HepG2 (cell line): ENCODE measurements around the gene MND1. TPM values are rescaled to one million over a fixed set of nuclear protein-coding genes. Genes with fewer than 3 reads are reported as not detected.

Experiments
- ATAC-seq: fragments of 200-7000 bp; cut with Tn5 transposase; 3 replicates; pipeline ENCODE4 v1.9.1; 2020; ENCODE audit warnings: mild to moderate bottlenecking, moderate library complexity
- BruUV-seq: library from RNA; stranded (reverse); fragments of 400-500 nt; replicated peaks from 2 replicates; lab custom pipeline; 2021; lab: Mats Ljungman, UMichigan
- CTCF ChIA-PET: fragments of 300-600 bp; formaldehyde crosslinking; extraction: SDS; loops from one replicate; lab custom pipeline; 2021; ENCODE audit warnings: low total read pairs, inconsistent platforms, low intra/inter-chr PET ratio; lab: Yijun Ruan, JAX
- POLR2A ChIA-PET: fragments of 350-600 bp; sonication (Branson Sonifier 250); formaldehyde crosslinking; loops from one replicate; lab custom pipeline; 2020; ENCODE audit warnings: antibody characterized with exemption, inconsistent platforms; lab: Yijun Ruan, JAX
- DNase-seq: peaks from one replicate; pipeline ENCODE4 v3.0.0-alpha.2; 2015; ENCODE audit warnings: low spot score
- FAIRE-seq: peaks from 3 replicates; lab custom pipeline; 2011; peaks lifted over from hg19 to GRCh38; lab: Jason Lieb, UNC
- H2AFZ ChIP-seq: one replicate; pipeline ENCODE4 v1.6.1; 2011; ENCODE audit warnings: low read length, inconsistent platforms
- H3K27ac ChIP-seq: fragments of 300-600 bp; 3 replicates; pipeline ENCODE4 v1.8.0; 2011; ENCODE audit warnings: mixed run types, mild to moderate bottlenecking, mixed read lengths, low read length, inconsistent platforms; ENCODE audit not compliant: insufficient read depth; ENCODE audit errors: extremely low read length
- H3K27me3 ChIP-seq, 2 experiments: fragments of 200-600 bp in 1 of 2; 2 replicates in 1 of 2; 3 replicates in 1 of 2; pipeline versions ENCODE4 v1.6.0 to v1.8.0; 2011; ENCODE audit warnings: low read length in 2 of 2, mild to moderate bottlenecking in 2 of 2, moderate library complexity in 2 of 2, inconsistent platforms in 1 of 2; ENCODE audit not compliant: insufficient read depth in 2 of 2, control insufficient read depth in 1 of 2
- H3K36me3 ChIP-seq, 2 experiments: fragments of 200-600 bp in 1 of 2; replicated peaks in 1 of 2; 2 replicates in 1 of 2; 3 replicates in 1 of 2; pipeline versions ENCODE4 v1.5.1 to v1.8.0; 2011; ENCODE audit warnings: low read length in 2 of 2, inconsistent platforms in 1 of 2; ENCODE audit not compliant: insufficient read depth in 2 of 2, control insufficient read depth in 1 of 2
- H3K4me1 ChIP-seq: 2 replicates; pipeline ENCODE4 v1.5.1; 2012; ENCODE audit warnings: low read length, inconsistent platforms; ENCODE audit not compliant: insufficient read depth
- H3K4me2 ChIP-seq: 2 replicates; pipeline ENCODE4 v1.6.0; 2011; ENCODE audit warnings: low read depth, low read length, inconsistent platforms
- H3K4me3 ChIP-seq, 3 experiments: fragments of 200-600 bp in 1 of 3; sonication (generic), shearing (Covaris generic) in 1 of 3; replicated peaks in 1 of 3; 2 replicates each; pipeline ENCODE4 v1.5.1; 2011 to 2016; ENCODE audit warnings: low read length in 3 of 3, inconsistent platforms in 2 of 3, low read depth in 2 of 3, mild to moderate bottlenecking in 2 of 3, control low read depth in 1 of 3, mixed read lengths in 1 of 3; ENCODE audit not compliant: insufficient read depth in 1 of 3
- H3K79me2 ChIP-seq: one replicate; pipeline ENCODE4 v1.6.1; 2011; ENCODE audit warnings: low read length, inconsistent platforms; ENCODE audit not compliant: insufficient read depth
- H3K9ac ChIP-seq: 2 replicates; pipeline ENCODE4 v1.6.0; 2011; ENCODE audit warnings: mild to moderate bottlenecking, low read depth, low read length, inconsistent platforms; ENCODE audit not compliant: insufficient read depth
- H3K9me3 ChIP-seq: 2 replicates; pipeline ENCODE4 v1.5.1; 2012; ENCODE audit warnings: mild to moderate bottlenecking, low read length
- H4K20me1 ChIP-seq: 2 replicates; pipeline ENCODE4 v1.6.0; 2011; ENCODE audit warnings: inconsistent platforms, mild to moderate bottlenecking, low read length, moderate library complexity; ENCODE audit not compliant: insufficient read depth
- GPN1 ChIP-seq: sonication (generic); formaldehyde crosslinking; IDR thresholded peaks from 2 replicates; pipeline ENCODE4 v1.5.1; 2020; ENCODE audit warnings: missing genetic modification reagents, borderline replicate concordance
- HHEX ChIP-seq: IDR thresholded peaks from 2 replicates; pipeline ENCODE4 v1.6.1; 2016; ENCODE audit warnings: control low read depth
- ISL2 ChIP-seq: sonication (generic); formaldehyde crosslinking; IDR thresholded peaks from 2 replicates; pipeline ENCODE4 v1.5.0; 2020; ENCODE audit warnings: missing genetic modification reagents
- LCORL ChIP-seq, 2 experiments: fragments of 450-650 bp in 1 of 2; sonication (generic) in 1 of 2; formaldehyde crosslinking in 1 of 2; IDR thresholded peaks; 2 replicates each; pipeline versions ENCODE4 v1.5.0 to v1.6.1; 2017 to 2020; ENCODE audit warnings: antibody characterized with exemption in 1 of 2, missing genetic modification reagents in 1 of 2
- MEF2D ChIP-seq: sonication (generic); formaldehyde crosslinking; IDR thresholded peaks from 2 replicates; pipeline ENCODE4 v1.5.1; 2020; ENCODE audit warnings: mild to moderate bottlenecking, missing genetic modification reagents
- MEIS2 ChIP-seq: sonication (generic); formaldehyde crosslinking; IDR thresholded peaks from 2 replicates; pipeline ENCODE4 v1.9.0; 2021; ENCODE audit warnings: mild to moderate bottlenecking, missing genetic modification reagents
- MLLT10 ChIP-seq: sonication (generic); formaldehyde crosslinking; IDR thresholded peaks from 2 replicates; pipeline ENCODE4 v1.4.0; 2020; ENCODE audit warnings: missing genetic modification reagents
- NR1H2 ChIP-seq: sonication (generic); formaldehyde crosslinking; IDR thresholded peaks from 2 replicates; pipeline ENCODE4 v1.8.1; 2022; ENCODE audit warnings: low read depth, missing genetic modification reagents, borderline replicate concordance
- NR3C1 ChIP-seq: sonication (generic); formaldehyde crosslinking; IDR thresholded peaks from 2 replicates; pipeline ENCODE4 v1.4.0; 2020; ENCODE audit warnings: missing genetic modification reagents
- REPIN1 ChIP-seq: sonication (generic); formaldehyde crosslinking; IDR thresholded peaks from 2 replicates; pipeline ENCODE4 v1.8.0; 2022; ENCODE audit warnings: missing genetic modification reagents, low read depth, mild to moderate bottlenecking, borderline replicate concordance
- RNF2 ChIP-seq: fragments of 450-650 bp; conservative IDR thresholded peaks from 2 replicates; pipeline ENCODE4 v1.6.1; 2016; ENCODE audit warnings: low read depth
- SIX4 ChIP-seq: sonication (generic); formaldehyde crosslinking; IDR thresholded peaks from 2 replicates; pipeline ENCODE4 v1.4.0; 2020; ENCODE audit warnings: missing genetic modification reagents
- SOX5 ChIP-seq: IDR thresholded peaks from 2 replicates; pipeline ENCODE4 v1.6.1; 2016; ENCODE audit warnings: borderline replicate concordance
- TOPORS ChIP-seq: sonication (generic); formaldehyde crosslinking; IDR thresholded peaks from 2 replicates; pipeline ENCODE4 v1.8.0; 2023; ENCODE audit warnings: mild to moderate bottlenecking, missing genetic modification reagents
- YY1 ChIP-seq: IDR thresholded peaks from 2 replicates; pipeline ENCODE4 v1.6.1; 2011; ENCODE audit warnings: low read length, low read depth, moderate library complexity, mild to moderate bottlenecking; ENCODE audit not compliant: insufficient read depth, insufficient replicate concordance
- ZBTB8A ChIP-seq: sonication (generic); formaldehyde crosslinking; IDR thresholded peaks from 2 replicates; pipeline ENCODE4 v1.4.0; 2020; ENCODE audit warnings: mild to moderate bottlenecking, low read depth, missing genetic modification reagents, borderline replicate concordance
- ZFP41 ChIP-seq: sonication (generic); formaldehyde crosslinking; IDR thresholded peaks from 2 replicates; pipeline ENCODE4 v1.4.0; 2020; ENCODE audit warnings: mild to moderate bottlenecking, missing genetic modification reagents, borderline replicate concordance
- ZNF234 ChIP-seq: sonication (generic); formaldehyde crosslinking; conservative IDR thresholded peaks from 2 replicates; pipeline ENCODE4 v1.5.1; 2020; ENCODE audit warnings: mild to moderate bottlenecking, missing genetic modification reagents
- ZNF260 ChIP-seq: sonication (generic); formaldehyde crosslinking; IDR thresholded peaks from 2 replicates; pipeline ENCODE4 v1.4.0; 2020; ENCODE audit warnings: missing genetic modification reagents, low read depth, mild to moderate bottlenecking, borderline replicate concordance
- ZNF678 ChIP-seq: sonication (generic); formaldehyde crosslinking; IDR thresholded peaks from 2 replicates; pipeline ENCODE4 v1.4.0; 2020; ENCODE audit warnings: mild to moderate bottlenecking, missing genetic modification reagents
- WGBS: methylation state at CpG from one replicate; pipeline ENCODE4 v1.1.6; 2017; ENCODE audit warnings: low lambda C conversion rate; 5-methylcytosine and 5-hydroxymethylcytosine counted together
- in situ Hi-C: cut with HindIII; loops from 2 replicates; pipeline ENCODE4 v1.10.0; 2017; ENCODE audit warnings: low pct_unique_long_range_greater_than_20kb; ENCODE audit not compliant: extremely low pct_ligation_motif_present
- intact Hi-C: fragments of 100-400 bp; cut with micrococcal nuclease; formaldehyde crosslinking; loops from one replicate; pipeline ENCODE4 v1.10.0; 2022; ENCODE audit not compliant: unreplicated experiment
- polyA plus RNA-seq, 8 experiments: library from polyadenylated mRNA; depleted of rRNA in 3 of 8; stranded (reverse) in 7 of 8; unstranded in 1 of 8; fragments of >200 nt; fragmentation: Illumina TruSeq in 4 of 8; extraction: Trizol in 4 of 8; gene quantifications; 2 replicates each; pipeline versions ENCODE4 v1.2.1 to v1.2.3, GENCODE V29; 2011 to 2016; ENCODE audit warnings: low read depth in 4 of 8, missing spikeins in 1 of 8, mixed read lengths in 1 of 8; ENCODE audit not compliant: insufficient read depth in 1 of 8
- total RNA-seq, 5 experiments: library from RNA; depleted of rRNA; stranded (reverse); fragments of >200 nt; fragmentation: Illumina TruSeq; extraction: Trizol; gene quantifications; 2 replicates each; pipeline ENCODE4 v1.2.3, GENCODE V29; 2016; ENCODE audit warnings: low read depth in 1 of 5
- TF ChIP-seq, protein P1 (sequence below): sonication (generic); formaldehyde crosslinking; IDR thresholded peaks from 2 replicates; pipeline ENCODE4 v1.8.0; 2022; ENCODE audit warnings: missing genetic modification reagents, mild to moderate bottlenecking, inconsistent platforms, borderline replicate concordance

Gene MND1
- total and polyA plus RNA-seq, 2 of the 13 experiments (the other 11 are each of a cell fraction or from before 2014, with no cell fraction given), result 4.8 to 30.7 TPM

DNA sequence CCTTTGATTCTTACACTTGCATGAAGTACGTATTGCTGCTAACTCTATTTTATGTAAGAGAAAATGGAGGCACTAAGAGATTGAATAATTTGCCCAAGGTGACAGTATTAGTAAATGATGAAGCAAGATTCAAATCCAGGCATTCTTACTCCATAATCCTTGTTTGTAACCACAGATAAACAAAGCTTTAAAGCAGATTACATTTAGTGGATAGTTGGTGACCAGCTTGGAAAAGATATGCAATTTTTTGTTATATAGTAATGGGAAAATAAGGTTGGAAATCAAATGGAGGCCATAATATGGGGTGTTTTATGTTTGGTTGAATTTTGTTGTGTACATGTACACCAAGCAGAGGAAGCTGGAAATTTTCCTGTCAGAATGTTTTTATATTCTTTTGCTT is 30.8 kb downstream of the MND1 start:
- no peak for TF ChIP-seq RNF2
- intact Hi-C loops (no loop called here), in situ Hi-C loops (no loop called here)
- WGBS, result 100% methylated on average over 1 of the region's 1 CpG
- DNase-seq (no peak), ATAC-seq (no peak), FAIRE-seq (no peak)
- no peak overlapping the region for H3K9ac ChIP-seq
- no TSS peak for BruUV-seq
- H3K27ac ChIP-seq, result no peak overlapping the region
- H3K79me2 ChIP-seq, result no peaks in the 10 kb centered on the region
- H3K36me3 ChIP-seq, result peaks cover 0 to 2% of the 10 kb centered on the region in 2 experiments; a peak in 1 of 5 replicates
- H2AFZ ChIP-seq, result no peak overlapping the region
- ChIA-PET CTCF (no interaction called here), POLR2A (no interaction called here)
- no peaks in the 10 kb centered on the region for H3K27me3 ChIP-seq
- H3K4me3 ChIP-seq, result no peak overlapping the region
- H3K4me1 ChIP-seq, result peaks cover 8% of the 10 kb centered on the region; the same call in 1 of the 2 replicates
- H3K9me3 ChIP-seq, result no peaks in the 10 kb centered on the region
- H4K20me1 ChIP-seq, result no peaks in the 10 kb centered on the region
- H3K4me2 ChIP-seq, result no peak overlapping the region

DNA sequence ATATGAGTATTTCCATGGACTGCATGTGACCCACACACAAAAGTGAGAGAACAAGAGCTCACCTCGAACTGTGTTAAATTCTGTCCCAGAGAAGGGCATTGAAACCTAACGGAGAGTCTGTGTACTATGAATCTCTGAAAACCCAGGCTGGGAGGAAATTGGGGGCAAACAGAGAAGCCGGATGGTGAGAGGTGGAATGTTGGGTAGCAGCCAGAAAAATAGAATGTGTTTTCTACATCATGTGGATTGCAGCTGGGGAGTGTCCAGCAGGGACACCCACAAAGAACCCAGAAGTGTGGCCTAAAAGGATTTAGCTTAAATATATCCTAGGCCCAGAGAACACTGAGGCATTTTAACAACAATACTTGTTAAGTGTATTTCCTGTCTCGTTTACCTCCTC is 38.6 kb downstream of the MND1 start:
- H2AFZ ChIP-seq, result no peak overlapping the region
- no peaks in the 10 kb centered on the region for H3K36me3 ChIP-seq
- peaks cover 14% of the 10 kb centered on the region for H3K4me1 ChIP-seq
- POLR2A ChIA-PET, result no interaction called here
- H3K9me3 ChIP-seq, result no peaks in the 10 kb centered on the region
- DNase-seq (no peak), ATAC-seq (no peak), FAIRE-seq (no peak)
- H3K79me2 ChIP-seq, result no peaks in the 10 kb centered on the region
- no TSS peak for BruUV-seq
- no peak overlapping the region for H3K4me3 ChIP-seq
- H3K27ac ChIP-seq, result no peak overlapping the region
- in situ Hi-C loops, result no loop called here
- H3K4me2 ChIP-seq, result no peak overlapping the region
- intact Hi-C loops, result no loop called here
- TF ChIP-seq ZBTB8A (CRISPR knock-in tag) (no peak), SOX5 (CRISPR knock-in tag) (no peak), ZNF260 (CRISPR knock-in tag) (no peak), ZFP41 (CRISPR knock-in tag) (no peak), ISL2 (CRISPR knock-in tag) (no peak), ZNF234 (CRISPR knock-in tag) (no peak), MEF2D (CRISPR knock-in tag) (no peak), NR1H2 (CRISPR knock-in tag) (no peak), HHEX (no peak), ZNF678 (no peak), GPN1 (CRISPR knock-in tag) (no peak), SIX4 (CRISPR knock-in tag) (no peak), TOPORS (no peak), NR3C1 (CRISPR knock-in tag) (no peak), REPIN1 (no peak), YY1 (no peak), LCORL (IDR thresholded peaks at IDR 0.05) (no peak), LCORL (CRISPR knock-in tag; IDR thresholded peaks at IDR 0.05) (no peak), MEIS2 (CRISPR knock-in tag) (no peak), MLLT10 (no peak)
- TF ChIP-seq, protein P1, sequence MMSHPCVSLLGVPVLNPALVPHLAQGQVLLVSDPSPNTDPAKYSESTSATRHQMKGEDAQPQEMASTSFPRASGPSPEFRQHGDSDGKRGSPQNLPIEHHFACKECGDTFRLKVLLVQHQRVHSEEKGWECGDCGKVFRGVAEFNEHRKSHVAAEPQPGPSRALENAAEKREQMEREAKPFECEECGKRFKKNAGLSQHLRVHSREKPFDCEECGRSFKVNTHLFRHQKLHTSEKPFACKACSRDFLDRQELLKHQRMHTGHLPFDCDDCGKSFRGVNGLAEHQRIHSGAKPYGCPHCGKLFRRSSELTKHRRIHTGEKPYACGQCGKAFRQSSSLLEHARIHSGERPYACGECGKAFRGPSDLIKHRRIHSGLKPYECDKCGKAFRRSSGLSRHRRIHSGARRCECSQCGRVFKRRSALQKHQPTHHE (CRISPR knock-in tag), result no peak
- H3K27me3 ChIP-seq, result no peaks in the 10 kb centered on the region
- over 99% methylated on average over 4 of the region's 4 CpGs for WGBS
- H4K20me1 ChIP-seq, result no peaks in the 10 kb centered on the region
- CTCF ChIA-PET, result no interaction called here
- H3K9ac ChIP-seq, result no peak overlapping the region
